Activated CD8-positive, alpha-beta T cell treated with anti-CD3 and anti-CD28 coated beads for 36 hours (primary cell): ENCODE data around the gene WSCD2. TPM values are rescaled to one million over a fixed set of nuclear protein-coding genes. Genes with fewer than 3 reads are reported as not detected.

Experiments
- ATAC-seq: fragments of 200-7000 bp; cut with Tn5 transposase; one replicate; pipeline ENCODE4 v1.10.0; 2021; ENCODE audit warnings: mild to moderate bottlenecking, moderate library complexity
- CTCF ChIA-PET: fragments of 350-600 bp; sonication (Branson Sonifier 250); formaldehyde crosslinking; loops from one replicate; lab custom pipeline; 2021; ENCODE audit warnings: antibody characterized with exemption; lab: Charles Lee
- POLR2A ChIA-PET: fragments of 350-600 bp; sonication (Branson Sonifier 250); formaldehyde crosslinking; loops from one replicate; lab custom pipeline; 2021; ENCODE audit warnings: antibody characterized with exemption; lab: Charles Lee
- DNase-seq: peaks from one replicate; pipeline ENCODE4 v3.0.0-alpha.2; 2020
- H3K27ac Mint-ChIP-seq: one replicate; pipeline ENCODE4 v1.8.0; 2021; ENCODE audit warnings: mild to moderate bottlenecking, mixed read lengths
- H3K27me3 Mint-ChIP-seq: one replicate; pipeline ENCODE4 v1.8.0; 2021; ENCODE audit warnings: mixed read lengths
- H3K36me3 Mint-ChIP-seq: one replicate; pipeline ENCODE4 v1.8.0; 2021; ENCODE audit warnings: low read depth, mixed read lengths
- H3K4me1 Mint-ChIP-seq: one replicate; pipeline ENCODE4 v1.8.0; 2021; ENCODE audit warnings: low read depth, mixed read lengths
- H3K4me3 Mint-ChIP-seq: one replicate; pipeline ENCODE4 v1.8.0; 2021; ENCODE audit warnings: mild to moderate bottlenecking, moderate library complexity, mixed read lengths
- H3K9me3 Mint-ChIP-seq: one replicate; pipeline ENCODE4 v1.8.0; 2021; ENCODE audit warnings: mixed read lengths
- intact Hi-C: fragments of 100-400 bp; cut with micrococcal nuclease; formaldehyde crosslinking; loops from one replicate; pipeline ENCODE4 v1.10.0; 2022
- total RNA-seq, 2 experiments: library from RNA; stranded (reverse); gene quantifications; one replicate each; pipeline ENCODE4 v1.2.3, GENCODE V29; 2021
- TF ChIP-seq, protein P1 (sequence below): fragments of 200-600 bp; IDR thresholded peaks from one replicate; pipeline ENCODE4 v1.8.0; 2022; ENCODE audit warnings: antibody characterized with exemption, mild to moderate bottlenecking

Gene WSCD2
- total RNA-seq, 2 experiments from 2014 or later = not detected

GRCh38 chr12:108094056-108094649 lies 34.9 kb upstream of the WSCD2 start:
- POLR2A ChIA-PET = interaction anchor here (0.5 kb wide), 1 partner anchor 106 kb away, joined by 3 read pairs; no protein-coding TSS in a partner anchor
- DNase-seq (no peak), ATAC-seq (no peak)
- no peak overlapping the region for H3K4me3 Mint-ChIP-seq
- H3K27me3 Mint-ChIP-seq = peaks cover 25% of the 10 kb centered on the region
- CTCF ChIA-PET = no interaction called here
- H3K4me1 Mint-ChIP-seq = no peaks in the 10 kb centered on the region
- TF ChIP-seq, protein P1, sequence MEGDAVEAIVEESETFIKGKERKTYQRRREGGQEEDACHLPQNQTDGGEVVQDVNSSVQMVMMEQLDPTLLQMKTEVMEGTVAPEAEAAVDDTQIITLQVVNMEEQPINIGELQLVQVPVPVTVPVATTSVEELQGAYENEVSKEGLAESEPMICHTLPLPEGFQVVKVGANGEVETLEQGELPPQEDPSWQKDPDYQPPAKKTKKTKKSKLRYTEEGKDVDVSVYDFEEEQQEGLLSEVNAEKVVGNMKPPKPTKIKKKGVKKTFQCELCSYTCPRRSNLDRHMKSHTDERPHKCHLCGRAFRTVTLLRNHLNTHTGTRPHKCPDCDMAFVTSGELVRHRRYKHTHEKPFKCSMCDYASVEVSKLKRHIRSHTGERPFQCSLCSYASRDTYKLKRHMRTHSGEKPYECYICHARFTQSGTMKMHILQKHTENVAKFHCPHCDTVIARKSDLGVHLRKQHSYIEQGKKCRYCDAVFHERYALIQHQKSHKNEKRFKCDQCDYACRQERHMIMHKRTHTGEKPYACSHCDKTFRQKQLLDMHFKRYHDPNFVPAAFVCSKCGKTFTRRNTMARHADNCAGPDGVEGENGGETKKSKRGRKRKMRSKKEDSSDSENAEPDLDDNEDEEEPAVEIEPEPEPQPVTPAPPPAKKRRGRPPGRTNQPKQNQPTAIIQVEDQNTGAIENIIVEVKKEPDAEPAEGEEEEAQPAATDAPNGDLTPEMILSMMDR = no peak
- peaks cover 3% of the 10 kb centered on the region for H3K9me3 Mint-ChIP-seq
- intact Hi-C loops = no loop called here
- no peaks in the 10 kb centered on the region for H3K36me3 Mint-ChIP-seq
- no peak overlapping the region for H3K27ac Mint-ChIP-seq

- Mint-ChIP-seq H3K27ac (no peak overlapping the region), H3K9me3 (no peaks in the 10 kb centered on the region), H3K27me3 (peaks cover 22% of the 10 kb centered on the region), H3K4me3 (no peak overlapping the region), H3K36me3 (no peaks in the 10 kb centered on the region), H3K4me1 (no peaks in the 10 kb centered on the region)
- ATAC-seq = no peak
- DNase-seq = no peak
- TF ChIP-seq, protein P1 = no peak
- POLR2A ChIA-PET = no interaction called here
- CTCF ChIA-PET = interaction anchor here (1.0 kb wide), 1 partner anchor 97 kb away, joined by 3 read pairs; no protein-coding TSS in a partner anchor
- intact Hi-C loops = no loop called here
These were observed 31.8 kb upstream of the WSCD2 start for GRCh38 chr12:108097160-108097911.

DNA sequence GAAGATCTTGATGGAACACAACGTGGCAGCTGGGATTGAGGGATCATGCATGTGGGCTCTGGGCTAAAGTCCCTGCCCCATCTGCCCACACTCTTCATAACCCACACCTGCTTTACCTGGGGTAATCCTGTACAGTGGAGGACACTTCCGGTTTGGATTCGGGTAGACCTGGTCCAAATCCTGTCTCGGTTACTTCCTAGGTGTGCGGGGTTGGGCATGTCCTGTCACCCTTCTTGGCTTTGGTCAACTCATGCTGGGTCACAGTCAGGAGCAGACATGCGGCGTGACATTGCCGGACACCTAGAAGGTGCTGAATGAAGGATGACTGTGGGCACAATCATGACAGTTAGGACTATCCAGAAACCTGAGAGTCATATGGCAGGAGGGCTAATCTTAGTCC lies 30.7 kb upstream of the WSCD2 start:
- no peaks in the 10 kb centered on the region for H3K9me3 Mint-ChIP-seq
- intact Hi-C loops = no loop called here
- ATAC-seq = no peak
- peaks cover 18% of the 10 kb centered on the region for H3K27me3 Mint-ChIP-seq
- ChIA-PET POLR2A (no interaction called here), CTCF (no interaction called here)
- DNase-seq = no peak
- no peak overlapping the region for H3K4me3 Mint-ChIP-seq
- TF ChIP-seq, protein P1 = no peak
- H3K36me3 Mint-ChIP-seq = no peaks in the 10 kb centered on the region
- H3K4me1 Mint-ChIP-seq = no peaks in the 10 kb centered on the region
- H3K27ac Mint-ChIP-seq = no peak overlapping the region

- ChIA-PET CTCF (no interaction called here), POLR2A (no interaction called here)
- Mint-ChIP-seq H3K36me3 (no peaks in the 10 kb centered on the region), H3K9me3 (no peaks in the 10 kb centered on the region), H3K27me3 (peaks cover 18% of the 10 kb centered on the region), H3K4me3 (no peak overlapping the region), H3K4me1 (no peaks in the 10 kb centered on the region), H3K27ac (no peak overlapping the region)
- ATAC-seq = no peak
- no peak for DNase-seq
- TF ChIP-seq, protein P1 = no peak
- intact Hi-C loops = no loop called here
These were observed 30.0 kb upstream of the WSCD2 start for GRCh38 chr12:108099073-108099472.
